ENCODE results near the gene EIF5A. TPM values are rescaled to one million over a fixed set of nuclear protein-coding genes. Genes with fewer than 3 reads are reported as not detected.

EIF5A gene
- total RNA-seq, 1 experiment from 2014 or later = 1,142 TPM

DNA sequence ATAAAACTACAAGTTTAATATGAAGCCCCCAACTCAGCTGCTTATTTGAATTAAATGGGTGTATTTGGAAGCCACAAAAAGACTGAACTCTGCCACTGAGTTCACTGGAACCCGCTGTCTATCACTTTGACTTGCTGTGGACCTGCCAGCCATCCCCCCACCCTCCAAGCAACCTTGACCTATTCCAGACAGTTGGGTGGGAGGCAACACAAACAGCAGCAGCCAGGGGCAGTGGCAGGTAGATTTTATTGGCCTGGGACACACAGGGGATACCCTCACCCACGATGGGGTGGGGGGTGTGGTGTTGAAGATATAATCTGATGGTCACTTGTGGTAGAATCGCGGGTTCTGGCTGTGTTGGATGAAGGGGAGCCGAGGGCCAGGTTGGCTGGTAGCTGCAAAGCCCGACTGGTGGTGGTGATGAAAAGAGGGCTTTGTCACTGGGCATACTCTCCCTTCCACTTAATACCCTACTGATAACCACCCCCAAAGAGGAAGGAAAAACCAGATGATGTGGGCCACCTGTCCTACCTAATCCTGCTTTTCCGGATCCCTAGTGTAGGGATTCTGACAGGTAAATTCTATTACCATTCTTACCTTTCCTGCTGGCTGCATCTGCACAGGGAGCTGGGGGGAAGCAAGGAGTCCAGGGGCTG is 5.1 kb downstream of the EIF5A start:
- DNase-seq (ENCODE audit: unreplicated experiment) = no peak
- intact Hi-C loops (cut with micrococcal nuclease) = no loop called here
- POLR2A ChIA-PET = interaction anchor here (0.8 to 4.0 kb wide), 8 partner anchors 17 to 263 kb away, joined by 3 to 41 read pairs (median 4); partner anchors contain the start of genes ACADVL, CTDNEP1, DLG4 and ELP5
- no TSS peak for BruUV-seq (replicated peaks)
- Mint-ChIP-seq H3K27me3 (ENCODE audit: insufficient read depth, unreplicated experiment) (no peaks in the 10 kb centered on the region), H3K4me1 (ENCODE audit: insufficient read depth, unreplicated experiment) (peaks cover 41% of the 10 kb centered on the region), H3K9me3 (ENCODE audit: unreplicated experiment) (no peaks in the 10 kb centered on the region), H3K36me3 (ENCODE audit: insufficient read depth, unreplicated experiment) (peaks cover 87% of the 10 kb centered on the region), H3K27ac (ENCODE audit: low read depth, unreplicated experiment) (no peak overlapping the region), H3K4me3 (ENCODE audit: unreplicated experiment) (peak overlapping the region; percentile 47)
- CTCF ChIA-PET = interaction anchor here (0.5 to 1.2 kb wide), 5 partner anchors 12 to 291 kb away, joined by 3 to 6 read pairs (median 4); partner anchors contain the start of gene PHF23
- TF ChIP-seq CTCF (IDR thresholded peaks at IDR 0.05; ENCODE audit: unreplicated experiment) = no peak

- CTCF ChIA-PET = interaction anchor here (0.7 to 1.2 kb wide), 6 partner anchors 11 to 292 kb away, joined by 3 to 6 read pairs (median 4); partner anchors contain the start of gene PHF23
- BruUV-seq (replicated peaks) = no TSS peak
- DNase-seq (ENCODE audit: unreplicated experiment) = no peak
- H3K4me3 Mint-ChIP-seq (ENCODE audit: unreplicated experiment) = peak overlapping the region; percentile 85
- no peaks in the 10 kb centered on the region for H3K9me3 Mint-ChIP-seq (ENCODE audit: unreplicated experiment)
- no peak overlapping the region for H3K27ac Mint-ChIP-seq (ENCODE audit: low read depth, unreplicated experiment)
- POLR2A ChIA-PET = interaction anchor here (0.6 to 4.0 kb wide), 13 partner anchors 16 to 271 kb away, joined by 3 to 41 read pairs (median 5); partner anchors contain the start of genes ACADVL, CTDNEP1, DLG4 and ELP5
- no peaks in the 10 kb centered on the region for H3K27me3 Mint-ChIP-seq (ENCODE audit: insufficient read depth, unreplicated experiment)
- intact Hi-C loops (cut with micrococcal nuclease) = no loop called here
- no peak for TF ChIP-seq CTCF (IDR thresholded peaks at IDR 0.05; ENCODE audit: unreplicated experiment)
- peaks cover 41% of the 10 kb centered on the region for H3K4me1 Mint-ChIP-seq (ENCODE audit: insufficient read depth, unreplicated experiment)
- peaks cover 92% of the 10 kb centered on the region for H3K36me3 Mint-ChIP-seq (ENCODE audit: insufficient read depth, unreplicated experiment)
These were observed 5.9 kb downstream of the EIF5A start for GRCh38 chr17:7313088-7313889.

- CTCF ChIA-PET = interaction anchor here (0.7 to 1.2 kb wide), 5 partner anchors 10 to 293 kb away, joined by 3 to 4 read pairs (median 4); no protein-coding TSS in a partner anchor
- Mint-ChIP-seq H3K9me3 (ENCODE audit: unreplicated experiment) (no peaks in the 10 kb centered on the region), H3K4me1 (ENCODE audit: insufficient read depth, unreplicated experiment) (peaks cover 41% of the 10 kb centered on the region), H3K27ac (ENCODE audit: low read depth, unreplicated experiment) (peak overlapping the region; percentile 84), H3K27me3 (ENCODE audit: insufficient read depth, unreplicated experiment) (no peaks in the 10 kb centered on the region), H3K4me3 (ENCODE audit: unreplicated experiment) (peak overlapping the region; percentile 85), H3K36me3 (ENCODE audit: insufficient read depth, unreplicated experiment) (peaks cover 92% of the 10 kb centered on the region)
- DNase-seq (ENCODE audit: unreplicated experiment) = no peak
- TSS peak; percentile 69 for BruUV-seq (replicated peaks)
- no peak for TF ChIP-seq CTCF (IDR thresholded peaks at IDR 0.05; ENCODE audit: unreplicated experiment)
- intact Hi-C loops (cut with micrococcal nuclease) = no loop called here
- POLR2A ChIA-PET = interaction anchor here (0.6 to 4.0 kb wide), 18 partner anchors 11 to 299 kb away, joined by 3 to 41 read pairs (median 5); partner anchors contain the start of genes ACADVL, CTDNEP1, DLG4 and ELP5
These were observed 6.7 kb downstream of the EIF5A start for GRCh38 chr17:7313890-7314718.

Measured in MCF 10A (cell line).